Measurements from ENCODE around the gene RALY. TPM values are rescaled to one million over a fixed set of nuclear protein-coding genes. Genes with fewer than 3 reads are reported as not detected.

The RALY gene
- total RNA-seq, 1 donor from 2014 or later: 147 TPM

- H3K4me3 Mint-ChIP-seq: no peak overlapping the region
- H3K36me3 Mint-ChIP-seq (ENCODE audit: low read depth): peaks cover 9% of the 10 kb centered on the region
- peaks cover 56% of the 10 kb centered on the region for H3K4me1 Mint-ChIP-seq (ENCODE audit: low read depth)
- H3K27me3 Mint-ChIP-seq (ENCODE audit: insufficient read depth): no peaks in the 10 kb centered on the region
- H3K27ac Mint-ChIP-seq: no peak overlapping the region
- intact Hi-C loops (cut with micrococcal nuclease): no loop called here
- DNase-seq (ENCODE audit: low spot score): no peak
- H3K9me3 Mint-ChIP-seq: no peaks in the 10 kb centered on the region
Measured at GRCh38 chr20:34011275-34011674, 17.6 kb downstream of the RALY start.

DNA sequence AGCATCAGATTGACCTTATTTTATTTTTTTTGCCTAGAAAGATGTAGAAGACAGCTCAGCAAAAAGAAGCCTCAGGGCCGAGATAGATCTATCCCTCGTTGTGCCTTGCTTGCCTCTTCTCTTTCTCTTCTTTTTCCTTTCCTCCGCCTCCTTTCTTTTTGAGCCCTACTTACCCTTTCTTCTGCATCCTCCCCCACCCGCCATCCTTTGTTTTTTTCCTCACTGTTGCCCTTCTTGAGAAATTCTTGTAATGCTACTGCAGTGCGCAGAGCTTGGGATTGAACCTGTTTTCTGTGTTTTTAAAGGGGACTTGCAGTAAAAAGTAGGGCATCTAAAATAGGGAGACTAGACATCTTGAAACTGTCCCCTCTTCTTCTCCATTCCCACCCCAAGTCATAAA lies 18.6 kb downstream of the RALY start:
- intact Hi-C loops (cut with micrococcal nuclease): no loop called here
- H3K27ac Mint-ChIP-seq: no peak overlapping the region

GRCh38 chr20:34012735-34013134 lies 19.0 kb downstream of the RALY start:
- Mint-ChIP-seq H3K9me3 (no peaks in the 10 kb centered on the region), H3K4me1 (ENCODE audit: low read depth) (peaks cover 70% of the 10 kb centered on the region), H3K27ac (no peak overlapping the region), H3K4me3 (no peak overlapping the region), H3K27me3 (ENCODE audit: insufficient read depth) (no peaks in the 10 kb centered on the region), H3K36me3 (ENCODE audit: low read depth) (peaks cover 8% of the 10 kb centered on the region)
- intact Hi-C loops (cut with micrococcal nuclease): no loop called here
- DNase-seq (ENCODE audit: low spot score): no peak

More for the DNA sequence above, 18.6 kb downstream of the RALY start:
- H3K9me3 Mint-ChIP-seq: no peaks in the 10 kb centered on the region
- H3K4me1 Mint-ChIP-seq (ENCODE audit: low read depth): peaks cover 67% of the 10 kb centered on the region
- H3K4me3 Mint-ChIP-seq: no peak overlapping the region
- no peaks in the 10 kb centered on the region for H3K27me3 Mint-ChIP-seq (ENCODE audit: insufficient read depth)
- H3K36me3 Mint-ChIP-seq (ENCODE audit: low read depth): peaks cover 9% of the 10 kb centered on the region
- DNase-seq (ENCODE audit: low spot score): no peak

DNA sequence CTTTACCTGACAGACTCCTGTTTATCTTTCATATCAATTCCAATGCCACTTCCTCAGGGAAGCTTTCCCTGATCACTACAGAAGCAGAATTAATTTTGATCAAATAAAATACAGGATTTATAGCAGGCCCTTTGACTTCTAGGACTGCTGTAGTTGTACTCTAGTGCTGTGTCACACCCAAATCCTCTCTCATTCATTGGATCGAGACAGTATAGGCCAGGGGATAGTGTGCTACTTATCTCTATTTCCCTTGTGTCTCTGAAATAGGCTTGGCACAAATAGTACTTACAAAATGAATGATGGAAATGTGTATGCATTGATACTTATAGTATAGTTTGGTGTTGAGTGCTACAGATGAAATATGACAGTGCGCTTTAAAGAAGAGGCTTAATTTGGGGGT lies 19.8 kb downstream of the RALY start:
- peaks cover 66% of the 10 kb centered on the region for H3K4me1 Mint-ChIP-seq (ENCODE audit: low read depth)
- DNase-seq (ENCODE audit: low spot score): no peak
- no peak overlapping the region for H3K27ac Mint-ChIP-seq
- H3K36me3 Mint-ChIP-seq (ENCODE audit: low read depth): peaks cover 4% of the 10 kb centered on the region
- H3K27me3 Mint-ChIP-seq (ENCODE audit: insufficient read depth): no peaks in the 10 kb centered on the region
- intact Hi-C loops (cut with micrococcal nuclease): no loop called here
- no peak overlapping the region for H3K4me3 Mint-ChIP-seq
- no peaks in the 10 kb centered on the region for H3K9me3 Mint-ChIP-seq

- Mint-ChIP-seq H3K27me3 (ENCODE audit: insufficient read depth) (no peaks in the 10 kb centered on the region), H3K27ac (no peak overlapping the region), H3K36me3 (ENCODE audit: low read depth) (peaks cover 4% of the 10 kb centered on the region), H3K4me1 (ENCODE audit: low read depth) (peaks cover 58% of the 10 kb centered on the region), H3K9me3 (no peaks in the 10 kb centered on the region), H3K4me3 (no peak overlapping the region)
- intact Hi-C loops (cut with micrococcal nuclease): no loop called here
- no peak for DNase-seq (ENCODE audit: low spot score)
Measured at GRCh38 chr20:34014878-34015277, 21.2 kb downstream of the RALY start.

DNA sequence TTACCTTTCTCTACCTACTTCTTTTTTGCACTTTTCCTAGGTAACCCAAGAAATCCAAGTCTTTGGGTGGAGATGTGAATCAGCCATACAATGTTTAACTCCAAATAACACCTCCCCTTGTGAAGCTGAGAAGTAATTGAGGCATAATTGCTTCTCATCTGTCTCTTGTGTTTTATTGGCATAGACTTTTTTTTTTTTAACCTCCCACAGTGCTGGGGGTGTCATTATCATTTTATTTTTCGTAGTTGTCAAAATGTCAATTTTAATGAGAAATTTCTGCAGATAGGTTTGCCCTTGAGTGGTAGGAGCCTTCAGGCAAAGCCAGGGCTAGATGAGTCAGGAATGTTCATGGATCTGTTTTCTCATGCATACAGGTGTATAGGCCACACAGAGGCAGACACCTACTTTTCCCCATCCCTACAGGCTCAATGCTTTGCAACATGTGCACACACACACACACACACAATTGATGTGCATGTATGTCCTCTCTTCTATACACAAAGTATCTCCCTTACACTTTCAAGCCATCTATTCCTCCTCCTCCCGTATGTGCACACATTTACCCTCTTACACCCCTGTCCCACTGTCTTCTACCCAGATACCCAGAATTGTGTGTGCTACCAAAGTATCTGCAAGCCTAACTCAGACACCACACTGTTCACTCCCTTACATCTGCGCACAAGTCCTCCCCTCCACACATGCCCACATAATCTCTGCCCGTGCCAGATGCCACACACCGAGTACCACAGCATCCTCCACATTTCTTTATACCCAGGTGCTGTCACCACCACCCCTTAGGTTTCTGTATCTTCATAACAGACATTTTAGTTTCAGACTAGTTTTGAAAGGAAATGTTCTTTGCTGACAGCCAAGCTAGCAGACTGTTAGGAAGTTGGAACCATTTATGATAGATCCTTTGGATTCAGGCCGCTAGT lies 22.0 kb downstream of the RALY start:
- Mint-ChIP-seq H3K9me3 (no peaks in the 10 kb centered on the region), H3K4me3 (no peak overlapping the region), H3K27ac (peak overlapping the region; percentile 0), H3K4me1 (ENCODE audit: low read depth) (peaks cover 58% of the 10 kb centered on the region), H3K27me3 (ENCODE audit: insufficient read depth) (no peaks in the 10 kb centered on the region), H3K36me3 (ENCODE audit: low read depth) (peaks cover 4% of the 10 kb centered on the region)
- DNase-seq (ENCODE audit: low spot score): no peak
- intact Hi-C loops (cut with micrococcal nuclease): no loop called here

GRCh38 chr20:34016736-34017135 lies 23.0 kb downstream of the RALY start:
- H3K36me3 Mint-ChIP-seq (ENCODE audit: low read depth): peaks cover 7% of the 10 kb centered on the region
- no peaks in the 10 kb centered on the region for H3K27me3 Mint-ChIP-seq (ENCODE audit: insufficient read depth)
- H3K4me1 Mint-ChIP-seq (ENCODE audit: low read depth): peaks cover 55% of the 10 kb centered on the region
- no peak overlapping the region for H3K4me3 Mint-ChIP-seq
- H3K9me3 Mint-ChIP-seq: no peaks in the 10 kb centered on the region
- no peak overlapping the region for H3K27ac Mint-ChIP-seq
- no peak for DNase-seq (ENCODE audit: low spot score)
- intact Hi-C loops (cut with micrococcal nuclease): no loop called here

DNA sequence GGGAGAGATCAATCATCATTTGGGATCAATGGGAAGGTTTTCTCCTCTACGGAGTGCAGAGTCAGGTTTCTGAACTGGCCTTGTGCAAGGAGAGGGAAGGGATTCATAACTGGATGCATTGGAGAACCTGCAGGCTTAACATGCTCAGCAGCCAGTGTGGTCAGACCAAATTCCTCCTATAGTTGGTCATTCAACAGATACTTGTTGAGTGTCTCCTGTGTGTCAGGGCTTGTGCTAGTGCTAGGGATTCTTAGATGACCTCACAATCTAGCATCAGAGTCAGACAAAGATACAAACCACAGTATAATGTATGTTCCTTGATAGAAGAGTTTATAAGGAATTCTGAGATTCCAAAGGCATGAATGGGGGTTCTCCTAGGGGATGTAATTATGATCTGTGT lies 23.9 kb downstream of the RALY start:
- peaks cover 4% of the 10 kb centered on the region for H3K36me3 Mint-ChIP-seq (ENCODE audit: low read depth)

GRCh38 chr20:34018166-34018565 lies 24.5 kb downstream of the RALY start:
- Mint-ChIP-seq H3K27ac (no peak overlapping the region), H3K4me3 (no peak overlapping the region), H3K27me3 (ENCODE audit: insufficient read depth) (no peaks in the 10 kb centered on the region), H3K4me1 (ENCODE audit: low read depth) (peaks cover 59% of the 10 kb centered on the region), H3K9me3 (no peaks in the 10 kb centered on the region), H3K36me3 (ENCODE audit: low read depth) (peaks cover 2% of the 10 kb centered on the region)
- no peak for DNase-seq (ENCODE audit: low spot score)
- intact Hi-C loops (cut with micrococcal nuclease): no loop called here

More for the DNA sequence above, 23.9 kb downstream of the RALY start:
- Mint-ChIP-seq H3K27me3 (ENCODE audit: insufficient read depth) (no peaks in the 10 kb centered on the region), H3K4me3 (no peak overlapping the region), H3K27ac (no peak overlapping the region), H3K4me1 (ENCODE audit: low read depth) (peaks cover 57% of the 10 kb centered on the region), H3K9me3 (no peaks in the 10 kb centered on the region)
- intact Hi-C loops (cut with micrococcal nuclease): no loop called here
- DNase-seq (ENCODE audit: low spot score): no peak

GRCh38 chr20:34022151-34022838 lies 28.6 kb downstream of the RALY start:
- Mint-ChIP-seq H3K27ac (peak overlapping the region; percentile 7), H3K4me3 (no peak overlapping the region), H3K9me3 (no peaks in the 10 kb centered on the region), H3K27me3 (ENCODE audit: insufficient read depth) (no peaks in the 10 kb centered on the region), H3K4me1 (ENCODE audit: low read depth) (peaks cover 36% of the 10 kb centered on the region), H3K36me3 (ENCODE audit: low read depth) (peaks cover 2% of the 10 kb centered on the region)
- intact Hi-C loops (cut with micrococcal nuclease): loop anchor here (1.0 kb wide), 2 partner anchors 75 to 89 kb away; no protein-coding TSS in a partner anchor
- DNase-seq (ENCODE audit: low spot score): no peak

- intact Hi-C loops (cut with micrococcal nuclease): loop anchor here (1.0 kb wide), 2 partner anchors 76 to 90 kb away; no protein-coding TSS in a partner anchor
- H3K36me3 Mint-ChIP-seq (ENCODE audit: low read depth): peaks cover 2% of the 10 kb centered on the region
- peak overlapping the region; percentile 7 for H3K27ac Mint-ChIP-seq
- H3K27me3 Mint-ChIP-seq (ENCODE audit: insufficient read depth): no peaks in the 10 kb centered on the region
- H3K4me1 Mint-ChIP-seq (ENCODE audit: low read depth): peaks cover 30% of the 10 kb centered on the region
- no peak for DNase-seq (ENCODE audit: low spot score)
- H3K4me3 Mint-ChIP-seq: no peak overlapping the region
- no peaks in the 10 kb centered on the region for H3K9me3 Mint-ChIP-seq
Measured at GRCh38 chr20:34022839-34023234, 29.1 kb downstream of the RALY start.

- H3K36me3 Mint-ChIP-seq (ENCODE audit: low read depth): peaks cover 2% of the 10 kb centered on the region
- peaks cover 37% of the 10 kb centered on the region for H3K4me1 Mint-ChIP-seq (ENCODE audit: low read depth)
- H3K4me3 Mint-ChIP-seq: no peak overlapping the region
- intact Hi-C loops (cut with micrococcal nuclease): no loop called here
- no peak for DNase-seq (ENCODE audit: low spot score)
- H3K27me3 Mint-ChIP-seq (ENCODE audit: insufficient read depth): no peaks in the 10 kb centered on the region
- H3K27ac Mint-ChIP-seq: no peak overlapping the region
- no peaks in the 10 kb centered on the region for H3K9me3 Mint-ChIP-seq
Measured at GRCh38 chr20:34023937-34024722, 30.4 kb downstream of the RALY start.
